Mesenchymal stem cell (in vitro differentiated cells and primary cell): ENCODE measurements around the gene INSYN2B.
A peak's percentile ranks its signal among the peaks of the same experiment; 100 is the strongest.

ENCODE experiments used
- DNase-seq: peaks from one replicate; pipeline ENCODE4 v3.0.0-alpha.2; 2013
- H2AFZ ChIP-seq: one replicate; pipeline ENCODE4 v1.6.1; 2013; ENCODE audit warnings: low read depth, mild to moderate bottlenecking, control low read depth, inconsistent platforms, low read length, moderate library complexity
- H2AK5ac ChIP-seq: 2 replicates; pipeline ENCODE4 v1.6.1; 2013; ENCODE audit warnings: low read length, moderate library complexity, mild to moderate bottlenecking, inconsistent platforms; ENCODE audit not compliant: severe bottlenecking
- H2BK120ac ChIP-seq: one replicate; pipeline ENCODE4 v1.6.1; 2013; ENCODE audit warnings: low read depth, mild to moderate bottlenecking, inconsistent platforms, low read length, moderate library complexity
- H2BK12ac ChIP-seq, 2 experiments: one replicate each; pipeline ENCODE4 v1.6.1; 2013; ENCODE audit warnings: inconsistent platforms in 2 of 2, low read length in 2 of 2, mild to moderate bottlenecking in 2 of 2, moderate library complexity in 2 of 2, control low read depth in 1 of 2
- H2BK15ac ChIP-seq: one replicate; pipeline ENCODE4 v1.6.1; 2013; ENCODE audit warnings: mild to moderate bottlenecking, low read depth, inconsistent platforms; ENCODE audit not compliant: poor library complexity, severe bottlenecking
- H2BK5ac ChIP-seq: 2 replicates; pipeline ENCODE4 v1.6.1; 2013; ENCODE audit warnings: low read depth, mild to moderate bottlenecking, low read length, control low read depth, inconsistent platforms; ENCODE audit not compliant: poor library complexity, severe bottlenecking
- H3K14ac ChIP-seq, 2 experiments: one replicate each; pipeline ENCODE4 v1.6.1; 2013; ENCODE audit warnings: inconsistent platforms in 2 of 2, low read length in 2 of 2, control low read depth in 1 of 2, mild to moderate bottlenecking in 1 of 2, moderate library complexity in 1 of 2
- H3K18ac ChIP-seq, 2 experiments: one replicate each; pipeline ENCODE4 v1.6.1; 2013; ENCODE audit warnings: inconsistent platforms in 2 of 2, low read length in 2 of 2, control low read depth in 1 of 2, low read depth in 1 of 2, mild to moderate bottlenecking in 1 of 2
- H3K23ac ChIP-seq, 2 experiments: one replicate each; pipeline ENCODE4 v1.6.1; 2013; ENCODE audit warnings: inconsistent platforms in 2 of 2, low read length in 2 of 2, mild to moderate bottlenecking in 2 of 2, moderate library complexity in 2 of 2, control low read depth in 1 of 2
- H3K27ac ChIP-seq: 2 replicates; pipeline ENCODE4 v1.5.1; 2013; ENCODE audit warnings: mild to moderate bottlenecking, moderate library complexity, low read length, control low read depth, inconsistent platforms; ENCODE audit not compliant: poor library complexity, severe bottlenecking
- H3K27me3 ChIP-seq, 2 experiments: 2 replicates each; pipeline versions ENCODE4 v1.6.1 to v1.7.0; 2013; ENCODE audit warnings: low read length in 2 of 2, mild to moderate bottlenecking in 2 of 2, moderate library complexity in 2 of 2, control low read depth in 1 of 2, inconsistent platforms in 1 of 2; ENCODE audit not compliant: control insufficient read depth in 1 of 2, insufficient read depth in 1 of 2
- H3K36me3 ChIP-seq, 2 experiments: 2 replicates each; pipeline versions ENCODE4 v1.6.1 to v1.7.0; 2013; ENCODE audit warnings: low read length in 2 of 2, control low read depth in 1 of 2, inconsistent platforms in 1 of 2, low read depth in 1 of 2, mild to moderate bottlenecking in 1 of 2; ENCODE audit not compliant: insufficient read depth in 2 of 2, control insufficient read depth in 1 of 2
- H3K4ac ChIP-seq, 2 experiments: one replicate each; pipeline ENCODE4 v1.6.1; 2013; ENCODE audit warnings: inconsistent platforms in 2 of 2, low read length in 2 of 2, mild to moderate bottlenecking in 2 of 2, moderate library complexity in 2 of 2, control low read depth in 1 of 2, low read depth in 1 of 2
- H3K4me1 ChIP-seq: 2 replicates; pipeline ENCODE4 v1.6.1; 2013; ENCODE audit warnings: low read depth, low read length, control low read depth; ENCODE audit not compliant: control insufficient read depth, insufficient read depth
- H3K4me2 ChIP-seq: 2 replicates; pipeline ENCODE4 v1.6.1; 2013; ENCODE audit warnings: low read length, mild to moderate bottlenecking, inconsistent platforms; ENCODE audit not compliant: poor library complexity, severe bottlenecking
- H3K4me3 ChIP-seq, 2 experiments: 2 replicates each; pipeline versions ENCODE4 v1.5.1 to v1.7.0; 2013; ENCODE audit warnings: low read length in 2 of 2, mild to moderate bottlenecking in 2 of 2, control low read depth in 1 of 2, low read depth in 1 of 2; ENCODE audit not compliant: insufficient read depth in 1 of 2
- H3K79me1 ChIP-seq: replicated peaks from 2 replicates; pipeline ENCODE4 v1.6.1; 2013; ENCODE audit warnings: mild to moderate bottlenecking, control low read depth, low read length, inconsistent platforms; ENCODE audit not compliant: poor library complexity, severe bottlenecking
- H3K9ac ChIP-seq: 2 replicates; pipeline ENCODE4 v1.7.0; 2013; ENCODE audit warnings: mild to moderate bottlenecking, low read length, moderate library complexity
- H3K9me3 ChIP-seq: 2 replicates; pipeline ENCODE4 v1.7.0; 2013; ENCODE audit warnings: mild to moderate bottlenecking, low read length; ENCODE audit not compliant: control insufficient read depth
- H4K8ac ChIP-seq: one replicate; pipeline ENCODE4 v1.6.1; 2013; ENCODE audit warnings: inconsistent platforms, mild to moderate bottlenecking, low read length, moderate library complexity
- H4K91ac ChIP-seq: one replicate; pipeline ENCODE4 v1.6.1; 2013; ENCODE audit warnings: mild to moderate bottlenecking, low read length, inconsistent platforms
- WGBS: methylation state at CpG from one replicate; pipeline ENCODE4 v1.1.7; 2013; ENCODE audit warnings: mixed read lengths; 5-methylcytosine and 5-hydroxymethylcytosine counted together

INSYN2B gene

GRCh38 chr5:169944922-169945680 is 35.2 kb downstream of the INSYN2B start:
- Histone ChIP-seq H3K4me3 (peak overlapping the region in 1 of 2 experiments; percentile 41), H3K14ac (no peak overlapping the region), H4K8ac (no peak overlapping the region), H3K27me3 (no peaks in the 10 kb centered on the region), H2BK15ac (no peak overlapping the region), H2AFZ (no peak overlapping the region), H3K4me2 (no peak overlapping the region), H3K79me1 (peaks cover 22% of the 10 kb centered on the region), H3K9me3 (no peaks in the 10 kb centered on the region), H3K23ac (no peak overlapping the region), H3K4me1 (peaks cover 8% of the 10 kb centered on the region), H2AK5ac (no peak overlapping the region), H2BK120ac (no peak overlapping the region), H2BK12ac (no peak overlapping the region), H3K36me3 (peaks cover 0 to 9% of the 10 kb centered on the region in 2 experiments), H2BK5ac (no peak overlapping the region), H3K27ac (peak overlapping the region; percentile 3), H3K4ac (peak overlapping the region in 1 of 2 experiments; percentile 48), H3K18ac (peak overlapping the region; percentile 40 to 84), H3K9ac (peak overlapping the region; percentile 82), H4K91ac (peak overlapping the region; percentile 66)
- 78% methylated on average over 5 of the region's 8 CpGs for WGBS
- DNase-seq, result no peak

- H3K4me3 ChIP-seq, result no peak overlapping the region
- H3K79me1 ChIP-seq, result peaks cover 22% of the 10 kb centered on the region
- H3K27me3 ChIP-seq, result no peaks in the 10 kb centered on the region
- no peaks in the 10 kb centered on the region for H3K9me3 ChIP-seq
- no peak overlapping the region for H2BK15ac ChIP-seq
- H2BK5ac ChIP-seq, result no peak overlapping the region
- H3K14ac ChIP-seq, result no peak overlapping the region
- no peak overlapping the region for H3K23ac ChIP-seq
- no peak overlapping the region for H4K91ac ChIP-seq
- no peak for DNase-seq
- H2BK12ac ChIP-seq, result no peak overlapping the region
- no peak overlapping the region for H2AK5ac ChIP-seq
- no peak overlapping the region for H3K27ac ChIP-seq
- peak overlapping the region in 1 of 2 experiments; percentile 20 for H3K4ac ChIP-seq
- no peak overlapping the region for H2AFZ ChIP-seq
- H4K8ac ChIP-seq, result peak overlapping the region; percentile 10
- no peak overlapping the region for H2BK120ac ChIP-seq
- H3K9ac ChIP-seq, result no peak overlapping the region
- WGBS, result 97% methylated on average over 6 of the region's 6 CpGs
- H3K36me3 ChIP-seq, result peaks cover 0 to 6% of the 10 kb centered on the region in 2 experiments
- peaks cover 11% of the 10 kb centered on the region for H3K4me1 ChIP-seq
- no peak overlapping the region for H3K4me2 ChIP-seq
- H3K18ac ChIP-seq, result no peak overlapping the region
Measured at GRCh38 chr5:169944115-169944514, 36.2 kb downstream of the INSYN2B start.

- no peak overlapping the region for H4K8ac ChIP-seq
- no peak overlapping the region for H3K23ac ChIP-seq
- no peak overlapping the region for H2AFZ ChIP-seq
- no peak overlapping the region for H3K4ac ChIP-seq
- H2BK15ac ChIP-seq, result no peak overlapping the region
- no peak overlapping the region for H4K91ac ChIP-seq
- no peak overlapping the region for H3K18ac ChIP-seq
- H3K9ac ChIP-seq, result peak overlapping the region; percentile 24
- H3K4me3 ChIP-seq, result no peak overlapping the region
- H3K14ac ChIP-seq, result no peak overlapping the region
- no peak overlapping the region for H3K27ac ChIP-seq
- no peak overlapping the region for H3K4me2 ChIP-seq
- H3K36me3 ChIP-seq, result peaks cover 0 to 6% of the 10 kb centered on the region in 2 experiments
- peaks cover 22% of the 10 kb centered on the region for H3K79me1 ChIP-seq
- no peak overlapping the region for H2BK5ac ChIP-seq
- H3K27me3 ChIP-seq, result no peaks in the 10 kb centered on the region
- no peak for DNase-seq
- no peak overlapping the region for H2BK120ac ChIP-seq
- peaks cover 11% of the 10 kb centered on the region for H3K4me1 ChIP-seq
- WGBS, result 97% methylated on average over 3 of the region's 4 CpGs
- no peak overlapping the region for H2AK5ac ChIP-seq
- no peak overlapping the region for H2BK12ac ChIP-seq
- H3K9me3 ChIP-seq, result no peaks in the 10 kb centered on the region
Measured at GRCh38 chr5:169943026-169943425, 37.3 kb downstream of the INSYN2B start.

GRCh38 chr5:169942181-169942580 is 38.1 kb downstream of the INSYN2B start:
- Histone ChIP-seq H4K91ac (no peak overlapping the region), H3K23ac (peak overlapping the region in 1 of 2 experiments; percentile 63), H2BK15ac (no peak overlapping the region), H3K27me3 (no peaks in the 10 kb centered on the region), H3K27ac (no peak overlapping the region), H3K4ac (no peak overlapping the region), H3K4me1 (peaks cover 11% of the 10 kb centered on the region), H3K9ac (peak overlapping the region; percentile 66), H3K14ac (no peak overlapping the region), H3K18ac (no peak overlapping the region), H2BK120ac (no peak overlapping the region), H2AFZ (no peak overlapping the region), H3K9me3 (no peaks in the 10 kb centered on the region), H2AK5ac (no peak overlapping the region), H3K4me3 (peak overlapping the region in 1 of 2 experiments; percentile 17), H2BK12ac (no peak overlapping the region), H3K79me1 (peaks cover 18% of the 10 kb centered on the region), H4K8ac (no peak overlapping the region), H3K36me3 (no peaks in the 10 kb centered on the region), H2BK5ac (no peak overlapping the region), H3K4me2 (no peak overlapping the region)
- WGBS, result no CpG with 5 or more reads among the region's 1 CpG
- DNase-seq, result no peak
